Measurements from ENCODE around the gene NSD1.
"Not testable (repeated sequence)": the region's sequence is repeated elsewhere in the genome, so short reads cannot be mapped to it uniquely, and the experiment has no call there.

Gene NSD1

DNA sequence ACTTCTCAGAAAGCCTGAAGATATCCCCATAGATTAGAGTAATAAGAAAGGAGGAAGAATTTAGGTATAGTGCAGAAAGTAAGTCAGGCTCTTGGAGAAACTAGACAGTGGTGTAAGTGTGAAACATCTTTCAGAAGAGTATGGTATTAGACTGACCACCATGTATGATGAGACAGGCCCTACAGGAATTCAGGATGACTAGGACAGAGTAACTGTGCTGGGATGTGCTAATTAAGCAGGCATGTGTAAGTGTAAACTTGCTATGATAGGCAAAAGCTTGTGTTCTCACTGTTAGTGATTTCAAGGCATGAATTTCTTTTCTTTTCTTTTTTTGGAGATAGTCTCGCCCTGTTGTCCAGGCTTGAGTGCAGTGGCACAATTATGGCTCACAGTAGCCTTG is 99.2 kb downstream of the NSD1 start:
- no peak for DNase-seq

DNA sequence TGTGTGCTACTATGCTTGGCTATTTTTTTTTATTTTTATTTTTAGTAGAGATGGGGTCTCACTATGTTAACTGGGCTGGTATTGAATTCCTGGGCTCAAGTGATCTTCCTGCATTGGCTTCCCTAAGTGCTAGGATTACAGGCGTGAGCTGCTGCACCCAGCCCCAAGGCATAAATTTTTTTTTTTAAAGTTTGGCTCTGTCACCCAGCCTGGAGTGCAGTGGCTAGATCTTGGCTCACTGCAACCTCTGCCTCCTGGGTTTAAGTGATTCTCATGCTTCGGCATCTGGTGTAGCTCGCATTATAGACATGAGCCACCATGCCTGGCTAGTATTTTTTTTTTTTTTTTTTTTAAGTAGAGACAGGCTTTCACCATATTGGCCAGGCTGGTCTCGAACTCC is 99.6 kb downstream of the NSD1 start:
- no peak for DNase-seq

DNA sequence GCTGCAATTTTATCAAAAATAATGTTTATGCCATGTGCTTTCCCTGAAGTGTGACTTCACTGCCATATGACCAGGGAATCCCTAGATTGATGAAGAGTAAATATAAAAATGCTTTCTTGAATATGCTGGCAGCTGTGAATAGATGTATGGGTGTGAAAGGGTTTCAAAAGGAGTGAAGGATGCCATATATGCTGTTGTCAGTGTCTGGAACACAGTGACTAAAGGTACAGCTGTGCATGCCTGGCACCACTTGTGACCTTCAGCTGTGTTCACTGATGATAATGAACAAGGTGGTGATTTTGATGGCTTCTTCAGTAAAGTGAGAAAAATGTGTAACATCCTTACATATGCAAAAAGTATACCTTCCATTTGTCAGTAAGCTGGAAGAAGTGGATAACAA is 100.2 kb downstream of the NSD1 start:
- no peak for DNase-seq

DNA sequence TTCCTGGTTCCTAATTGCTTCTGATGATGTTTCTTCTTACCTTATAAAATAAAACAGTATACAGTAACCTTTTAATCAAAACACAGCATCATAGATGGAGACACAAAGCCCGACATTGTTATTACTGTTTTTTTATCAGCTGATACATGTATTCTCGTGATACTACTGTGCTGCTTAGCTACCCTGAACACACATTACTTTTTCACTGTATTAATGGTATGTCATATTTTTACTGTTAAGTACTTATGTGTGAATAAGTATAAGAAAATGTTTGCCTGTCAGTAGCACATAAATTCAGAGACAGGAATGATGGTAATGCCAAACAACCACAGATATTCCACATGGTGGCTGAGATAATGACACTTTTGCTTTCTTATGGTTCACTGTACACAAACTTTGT is 101.3 kb downstream of the NSD1 start:
- no peak for DNase-seq

DNA sequence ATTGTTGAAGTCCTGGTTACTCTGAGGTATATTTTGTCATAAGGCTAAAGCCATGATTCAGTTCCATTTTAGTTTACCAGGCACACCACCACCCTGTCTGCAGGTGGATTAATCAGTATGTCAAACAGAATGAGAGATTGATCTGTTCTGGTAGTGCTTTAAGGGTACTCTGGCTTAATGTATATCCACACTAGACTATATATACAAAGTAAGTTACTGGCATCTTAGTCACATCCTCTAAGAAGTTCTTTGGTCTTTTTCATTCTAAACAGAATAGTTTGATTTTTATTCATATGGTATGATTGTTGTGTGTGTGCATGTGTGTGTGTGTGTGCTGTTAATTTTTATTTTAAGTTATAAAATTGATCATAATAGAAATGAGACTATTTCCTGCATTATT is 108.2 kb downstream of the NSD1 start:
- no peak for DNase-seq

DNA sequence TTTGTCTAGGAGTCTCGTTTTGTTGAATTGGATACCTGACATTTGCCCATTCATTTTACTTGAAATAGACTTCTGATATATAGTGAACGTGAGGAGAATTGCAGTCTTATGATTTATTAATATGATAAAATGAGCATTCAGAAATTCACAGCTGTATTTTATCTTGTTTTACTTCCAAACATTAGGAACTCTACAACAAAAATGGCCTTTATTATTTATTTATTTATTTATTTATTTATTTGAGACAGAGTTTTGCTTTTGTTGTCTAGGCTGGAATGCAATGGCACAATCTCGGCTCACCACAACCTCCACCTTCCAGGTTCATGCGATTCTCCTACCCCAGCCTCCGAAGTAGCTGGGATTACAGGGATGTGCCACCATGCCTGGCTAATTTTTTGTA is 108.7 kb downstream of the NSD1 start:
- DNase-seq: no peak

DNA sequence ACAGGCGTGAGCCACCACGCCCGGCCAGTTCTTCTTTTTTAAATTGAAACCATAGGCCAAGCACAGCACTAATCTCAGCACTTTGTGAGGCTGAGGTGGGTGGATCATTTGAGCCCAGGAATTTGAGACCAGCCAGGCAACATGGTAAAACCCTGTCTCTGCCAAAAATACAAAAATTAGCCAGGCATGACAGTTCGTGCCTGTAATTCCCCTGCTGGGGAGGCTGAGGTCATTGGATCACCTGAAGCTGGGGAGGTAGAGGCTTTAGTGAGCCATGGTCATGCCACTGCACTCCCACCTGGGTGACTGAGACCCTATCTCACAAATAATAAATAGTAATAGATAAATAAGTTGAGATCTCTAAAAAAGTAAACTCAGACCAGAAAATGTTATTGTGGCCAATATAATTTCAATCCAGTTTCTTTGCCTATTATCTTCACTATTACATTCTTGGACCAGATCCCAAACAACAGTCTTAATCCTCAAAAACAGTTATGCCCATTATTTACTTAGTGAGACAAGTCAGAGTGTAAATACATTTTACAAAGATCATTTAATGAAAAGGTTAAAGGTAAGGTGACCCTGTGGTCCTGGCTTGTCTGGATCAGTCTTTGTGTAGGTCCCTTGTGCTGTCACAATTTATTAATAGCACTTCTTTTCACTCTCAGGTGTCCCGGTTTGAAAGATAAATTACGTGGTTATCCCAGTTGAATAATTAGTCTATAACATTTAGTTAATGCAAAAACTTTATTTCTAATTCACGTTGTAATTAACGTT is 116.4 kb downstream of the NSD1 start:
- no peak for DNase-seq

DNA sequence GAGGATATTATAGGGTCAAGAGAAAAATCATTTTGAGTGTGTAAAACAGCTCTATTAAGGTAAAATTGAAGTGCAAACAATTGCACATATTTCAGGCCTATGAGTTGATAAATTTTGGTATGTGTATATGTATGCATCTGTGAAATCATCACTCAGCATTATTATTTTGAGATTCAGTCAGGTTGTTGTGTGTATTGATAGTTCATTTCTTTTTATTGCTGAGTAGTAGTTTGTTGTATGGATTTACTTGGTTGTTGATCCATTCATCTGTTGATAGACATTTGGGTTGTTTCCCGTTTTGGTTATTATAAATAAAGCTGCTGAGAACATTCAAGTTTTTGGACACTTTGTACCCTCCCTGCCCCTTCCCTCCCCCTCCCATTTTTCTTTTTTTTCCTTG is 119.7 kb downstream of the NSD1 start:
- no peak for DNase-seq

DNA sequence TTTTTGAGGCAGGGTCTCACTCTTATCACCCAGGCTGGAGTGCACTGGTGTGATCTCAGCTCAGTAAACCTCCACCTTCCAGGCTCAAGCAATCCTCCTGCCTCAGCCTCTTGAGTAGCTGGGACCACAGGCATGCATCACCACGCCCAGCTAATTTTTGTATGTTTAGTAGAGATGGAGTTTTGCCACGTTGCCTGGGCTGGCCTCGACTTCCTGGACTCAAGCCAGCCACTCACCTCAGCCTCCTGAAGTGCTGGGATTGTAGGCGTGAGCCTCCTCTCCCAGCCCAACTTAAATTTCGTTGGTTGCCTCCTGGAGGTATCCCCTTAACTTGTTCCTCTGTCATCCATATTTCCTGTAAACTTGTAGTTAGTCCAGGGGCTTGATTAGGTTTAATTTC is 122.7 kb downstream of the NSD1 start:
- DNase-seq: no peak

DNA sequence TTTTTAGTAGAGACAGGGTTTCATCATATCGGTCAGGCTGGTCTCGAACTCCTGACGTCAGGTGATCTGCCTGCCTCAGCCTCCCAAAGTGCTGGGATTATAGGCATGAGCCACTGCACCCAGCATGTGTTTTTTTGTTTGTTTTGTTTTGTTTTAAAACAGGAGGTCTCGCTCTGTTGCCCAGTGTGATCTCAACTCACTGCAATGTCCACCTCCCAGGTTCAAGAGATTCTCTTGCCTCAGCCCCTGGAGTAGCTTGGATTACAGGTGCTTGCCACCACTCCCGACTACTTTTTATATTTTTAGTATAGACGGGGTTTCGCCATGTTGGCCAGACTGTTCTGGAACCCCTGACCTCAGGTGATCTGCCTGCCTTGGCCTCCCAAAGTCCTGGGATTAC is 125.1 kb downstream of the NSD1 start:
- not testable (repeated sequence) for DNase-seq

DNA sequence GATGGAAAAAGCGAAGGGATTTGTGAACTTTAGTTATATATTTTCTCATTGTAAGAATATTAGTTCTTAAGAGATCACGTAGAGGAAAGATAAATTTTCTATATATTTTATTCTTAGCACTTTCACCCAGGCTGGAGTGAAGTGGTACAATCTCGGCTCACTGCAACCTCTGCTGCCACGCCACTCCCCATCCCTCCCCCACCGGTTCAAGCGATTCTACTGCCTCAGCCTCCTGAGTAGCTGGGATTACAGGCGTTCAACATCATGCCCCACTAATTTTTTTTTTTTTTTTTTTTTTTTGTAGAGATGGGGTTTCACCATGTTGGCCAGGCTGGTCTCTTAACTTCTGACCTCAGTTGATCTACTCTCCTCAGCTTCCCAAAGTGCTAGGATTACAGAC is 127.4 kb downstream of the NSD1 start:
- no peak for DNase-seq

DNA sequence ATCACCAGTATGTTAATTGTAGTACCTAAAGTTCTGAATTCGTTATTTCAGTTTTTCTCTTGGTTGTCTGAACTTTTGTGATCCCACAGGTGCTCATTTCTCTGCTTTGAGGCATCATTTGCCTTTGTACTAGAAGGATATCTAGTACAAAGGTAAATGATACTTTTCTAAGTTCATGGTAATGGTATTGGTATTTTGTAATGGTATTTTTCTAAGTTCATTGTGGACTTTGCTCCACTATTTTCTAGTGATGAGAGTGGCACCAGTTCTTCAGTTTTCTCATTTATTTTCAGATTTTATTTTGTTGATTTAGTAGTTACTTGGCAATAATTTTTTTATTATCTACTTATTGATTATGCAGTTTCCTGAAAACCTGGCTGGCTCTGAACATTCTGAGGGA is 127.9 kb downstream of the NSD1 start:
- no peak for DNase-seq

DNA sequence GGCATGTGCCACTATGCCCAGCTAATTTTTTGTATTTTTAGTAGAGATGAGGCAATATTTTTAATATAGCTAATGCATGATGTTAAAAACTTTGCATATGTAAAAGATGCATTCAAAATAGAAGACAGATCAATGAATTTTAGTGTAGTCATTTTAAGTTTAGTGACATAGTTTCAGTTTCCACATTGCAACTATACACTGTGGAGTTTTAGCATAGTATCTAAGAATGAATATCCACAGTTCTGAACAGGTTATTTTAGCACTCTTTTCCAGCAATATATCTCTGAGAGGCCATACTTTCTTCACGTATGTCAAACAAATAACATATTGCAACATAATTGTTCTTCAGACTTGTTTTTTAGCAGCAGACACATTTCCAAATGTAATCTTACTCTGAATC is 130.6 kb downstream of the NSD1 start:
- no peak for DNase-seq

DNA sequence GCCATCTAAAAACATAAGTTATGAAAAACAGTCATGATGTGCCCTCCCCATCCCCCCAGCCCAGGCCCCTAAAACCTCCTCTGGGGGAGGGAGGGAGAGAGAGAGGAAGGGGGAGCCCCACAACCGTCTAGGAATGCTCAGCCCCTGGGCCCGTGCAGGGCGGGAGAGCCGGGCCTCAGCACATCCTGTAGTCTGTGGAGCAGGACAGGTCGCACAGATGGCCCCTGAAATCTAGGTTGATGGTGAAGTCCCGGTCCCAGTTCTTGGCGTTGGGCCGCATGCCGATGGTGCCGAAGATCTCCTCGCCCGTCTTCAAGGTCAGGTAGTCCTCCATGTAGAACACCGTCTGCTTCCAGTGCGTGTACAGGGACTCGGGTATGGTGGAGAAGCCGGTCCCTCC is 131.8 kb downstream of the NSD1 start:
- no peak for DNase-seq

DNA sequence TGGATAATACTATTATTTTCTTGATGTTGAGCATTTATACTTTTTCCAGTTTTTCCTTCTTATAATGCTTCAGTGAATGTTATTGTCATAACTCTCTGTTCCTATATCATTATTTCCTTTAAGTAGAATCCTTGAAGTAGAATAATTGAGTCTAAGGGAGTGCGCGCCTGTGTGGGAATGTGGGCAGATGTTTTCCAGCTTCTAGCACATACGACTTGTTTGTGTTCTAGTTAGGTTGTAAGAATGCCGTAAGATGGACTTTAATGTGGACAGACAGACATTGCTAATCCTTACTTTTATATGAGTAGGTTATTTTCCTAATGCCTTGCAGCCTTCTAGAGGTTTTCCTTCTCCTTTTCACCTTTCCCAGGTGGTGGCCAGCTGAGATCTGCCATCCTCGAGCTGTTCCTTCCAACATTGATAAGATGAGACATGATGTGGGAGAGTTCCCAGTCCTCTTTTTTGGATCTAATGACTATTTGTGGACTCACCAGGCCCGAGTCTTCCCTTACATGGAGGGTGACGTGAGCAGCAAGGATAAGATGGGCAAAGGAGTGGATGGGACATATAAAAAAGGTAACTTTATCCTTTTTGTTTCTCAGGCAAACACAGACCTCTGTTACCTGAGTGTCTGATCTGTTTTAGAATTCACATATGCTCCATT is 135.8 kb downstream of the NSD1 start:
- DNase-seq: no peak

DNA sequence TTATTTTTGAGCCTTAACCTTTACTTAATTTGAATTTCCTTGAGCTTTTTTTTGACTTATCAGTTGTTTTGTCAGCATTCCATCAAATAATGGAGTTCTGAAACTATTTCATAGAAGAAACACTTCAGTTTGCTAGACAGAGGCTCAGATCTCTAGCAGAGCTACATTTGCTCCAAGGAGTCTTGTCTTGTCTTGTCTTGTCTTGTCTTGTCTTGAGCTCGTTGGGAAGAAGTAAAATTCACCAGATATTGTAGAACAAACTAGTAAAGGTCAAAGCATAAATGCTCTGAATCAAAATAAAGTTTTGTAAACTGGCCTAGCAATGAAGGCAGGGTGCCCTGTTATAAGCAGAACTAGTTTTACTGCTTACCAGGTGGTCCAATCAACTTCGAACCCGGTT is 136.4 kb downstream of the NSD1 start:
- DNase-seq: no peak

DNA sequence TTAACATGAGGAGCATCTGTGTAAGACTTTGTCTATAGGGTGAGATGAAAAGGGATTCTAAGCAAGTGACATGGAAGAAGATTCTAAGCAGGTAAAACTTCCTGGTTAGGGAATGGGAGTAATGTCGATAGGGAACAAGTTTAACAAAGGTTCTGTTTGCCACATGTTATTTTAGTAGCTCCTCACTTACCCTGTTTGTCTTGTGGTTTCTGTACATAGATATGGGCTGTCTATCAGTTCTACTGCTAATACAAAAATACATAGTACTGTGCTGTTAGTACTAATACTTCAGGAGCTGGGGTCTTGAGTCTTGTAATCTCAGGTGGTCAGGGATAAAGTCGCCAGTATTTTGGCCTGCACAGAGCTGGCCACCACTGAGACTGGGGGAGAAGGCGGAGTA is 137.1 kb downstream of the NSD1 start:
- no peak for DNase-seq

DNA sequence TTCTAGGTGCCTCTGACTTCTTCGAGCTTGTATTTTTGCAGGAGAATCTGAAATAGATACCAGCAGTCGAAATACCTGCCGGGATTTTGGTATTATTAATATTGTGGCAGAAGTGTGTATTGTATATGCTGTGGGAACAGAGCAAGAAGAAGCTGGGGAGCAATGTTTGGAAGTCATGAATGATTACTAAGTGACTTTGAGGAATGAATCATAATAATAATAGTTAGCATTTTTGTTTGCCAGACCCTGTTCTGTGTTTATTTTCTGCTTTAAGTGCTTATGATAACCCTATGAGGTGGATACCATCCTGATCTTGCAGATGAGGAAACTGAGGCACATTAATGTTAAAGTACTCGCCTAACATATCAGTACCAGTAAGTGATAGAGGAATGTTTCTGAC is 137.5 kb downstream of the NSD1 start:
- DNase-seq: no peak

DNA sequence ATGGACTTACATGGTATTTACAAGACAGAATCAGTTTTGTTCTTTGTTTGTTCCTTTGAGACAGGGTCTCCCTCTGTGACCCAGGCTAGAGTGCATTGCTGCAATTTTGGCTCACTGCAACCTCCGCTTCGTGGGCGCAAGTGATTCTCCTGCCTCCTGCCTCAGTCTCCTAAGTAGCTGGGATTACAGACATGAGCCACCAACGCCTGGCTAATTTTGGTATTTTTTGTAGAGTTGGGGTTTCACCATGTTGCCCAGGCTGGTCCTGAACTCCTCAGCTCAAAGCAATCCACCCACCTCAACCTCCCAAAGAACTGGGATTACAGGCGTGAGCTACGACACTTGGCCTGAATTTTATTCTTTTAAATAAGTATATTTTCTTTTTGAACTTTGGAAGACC is 142.3 kb downstream of the NSD1 start:
- DNase-seq: no peak

DNA sequence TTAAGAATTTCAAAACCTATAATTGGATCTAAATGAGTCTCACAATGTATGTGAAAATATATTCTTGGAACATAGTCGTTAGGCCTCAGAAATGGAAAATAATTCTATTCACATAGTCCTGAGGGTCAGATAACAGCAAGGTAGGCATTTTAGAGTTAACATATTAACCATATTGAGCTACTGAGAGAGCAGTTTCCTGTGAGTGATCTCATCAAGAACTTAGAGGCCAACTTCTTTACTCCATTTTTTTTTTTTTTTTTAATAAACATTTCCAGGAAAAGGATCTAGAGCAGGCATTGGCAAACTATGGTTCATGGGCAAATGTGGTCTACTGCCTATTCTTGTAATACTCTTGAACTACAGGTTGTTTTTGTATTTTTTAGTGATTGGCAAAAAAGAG is 143.3 kb downstream of the NSD1 start:
- no peak for DNase-seq

DNA sequence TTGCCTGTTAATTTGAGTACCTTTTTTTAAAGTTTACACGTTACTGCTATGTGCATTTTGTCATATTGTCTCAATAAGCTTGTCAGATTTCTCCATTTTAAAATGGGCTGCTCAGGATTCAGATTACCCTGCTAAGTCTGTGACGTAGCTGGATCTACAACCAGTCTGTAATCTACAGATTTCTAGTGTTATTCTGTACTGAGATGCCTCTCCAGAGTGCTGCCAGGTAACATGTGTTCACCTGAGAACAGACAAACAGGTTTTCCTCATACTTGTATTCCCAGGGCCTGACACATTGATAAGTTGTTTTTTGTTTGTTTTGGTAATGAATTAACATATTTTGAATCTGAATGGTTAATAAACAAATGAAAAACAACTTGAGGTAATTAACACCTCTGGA is 154.6 kb downstream of the NSD1 start:
- DNase-seq: no peak

DNA sequence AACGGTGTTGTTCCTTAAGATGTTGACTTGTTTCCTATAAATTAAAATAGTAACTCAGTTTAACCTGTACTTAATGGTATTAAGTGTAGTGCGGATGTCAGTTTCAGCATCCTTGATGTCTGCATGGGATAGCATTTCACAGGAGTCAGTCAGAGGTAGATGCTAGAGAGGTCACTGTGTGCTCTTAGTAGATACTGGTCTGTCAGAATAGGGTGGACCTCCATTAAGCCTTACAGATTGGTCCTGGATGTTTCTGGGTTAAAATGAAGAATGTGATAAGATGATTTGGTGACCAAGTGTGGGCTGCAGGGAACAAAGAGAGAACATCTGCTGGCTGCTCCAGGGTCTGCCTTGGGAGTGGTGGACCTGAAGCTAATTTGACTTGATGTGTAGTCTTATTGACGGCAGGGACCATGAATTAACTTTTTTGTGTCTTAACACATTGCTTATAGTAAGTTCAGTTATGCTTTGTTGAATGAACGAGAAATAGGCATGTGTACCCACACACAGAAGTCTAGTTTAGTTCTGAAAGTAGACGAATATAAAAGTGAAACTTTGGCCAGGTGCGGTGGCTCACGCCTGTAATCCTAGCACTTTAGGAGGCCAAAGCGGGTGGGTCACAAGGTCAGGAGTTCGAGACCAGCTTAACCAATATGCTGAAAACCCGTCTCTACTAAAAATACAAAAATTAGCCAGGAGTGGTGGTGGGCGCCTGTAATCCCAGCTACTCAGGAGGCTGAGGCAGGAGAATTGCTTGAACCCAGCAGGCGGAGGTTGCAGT is 157.4 kb downstream of the NSD1 start:
- no peak for DNase-seq

DNA sequence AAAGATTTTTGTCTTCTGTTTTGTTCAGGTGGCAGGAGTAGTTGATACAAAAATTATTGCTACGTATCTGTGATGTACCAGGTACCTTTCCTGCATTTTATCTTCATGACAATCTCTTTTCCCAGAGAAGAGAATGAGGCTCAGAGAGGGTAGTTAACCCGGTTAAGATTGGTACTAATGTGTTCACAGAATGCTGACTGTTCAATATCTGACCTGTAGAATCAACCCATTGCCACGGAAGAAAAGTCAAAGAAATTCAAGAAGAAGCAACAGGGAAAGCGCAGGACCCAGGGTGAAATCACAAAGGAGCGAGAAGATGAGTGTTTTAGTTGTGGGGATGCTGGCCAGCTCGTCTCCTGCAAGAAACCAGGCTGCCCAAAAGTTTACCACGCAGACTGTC is 158.2 kb downstream of the NSD1 start:
- DNase-seq: no peak
